Stimulated activated CD4-positive, alpha-beta T cell treated with anti-CD3 and anti-CD28 coated beads, Interleukin-12 subunit alpha, Interleukin-12 subunit beta, amount 100 ng/mL, for 4 hours (primary cell): ENCODE results near the gene MPP2.
"Not testable (repeated sequence)": the region's sequence is repeated elsewhere in the genome, so short reads cannot be mapped to it uniquely, and the experiment has no call there.

ENCODE experiments used
- DNase-seq: peaks from one replicate; pipeline ENCODE4 v3.0.0-alpha.2; 2020

The MPP2 gene

DNA sequence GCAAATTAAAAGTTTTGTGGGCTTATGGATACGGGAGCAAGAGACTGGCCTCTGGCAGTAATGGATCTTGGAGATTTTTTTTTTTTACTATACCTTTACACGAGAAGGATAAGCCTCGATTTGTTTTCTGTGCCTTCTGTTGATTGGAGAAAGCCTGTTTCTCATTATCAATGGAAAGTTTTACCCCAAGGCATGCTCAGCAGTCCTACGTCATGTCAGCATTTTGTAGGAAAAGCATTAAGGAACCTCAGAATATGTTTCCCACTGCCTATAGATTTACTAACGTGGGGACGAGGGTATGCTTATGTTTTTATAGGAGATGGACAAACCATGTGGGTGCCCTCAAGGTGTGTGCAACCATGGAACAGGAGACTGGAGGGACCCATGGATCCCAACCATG lies 33.5 kb downstream of the MPP2 start:
- DNase-seq = no peak

DNA sequence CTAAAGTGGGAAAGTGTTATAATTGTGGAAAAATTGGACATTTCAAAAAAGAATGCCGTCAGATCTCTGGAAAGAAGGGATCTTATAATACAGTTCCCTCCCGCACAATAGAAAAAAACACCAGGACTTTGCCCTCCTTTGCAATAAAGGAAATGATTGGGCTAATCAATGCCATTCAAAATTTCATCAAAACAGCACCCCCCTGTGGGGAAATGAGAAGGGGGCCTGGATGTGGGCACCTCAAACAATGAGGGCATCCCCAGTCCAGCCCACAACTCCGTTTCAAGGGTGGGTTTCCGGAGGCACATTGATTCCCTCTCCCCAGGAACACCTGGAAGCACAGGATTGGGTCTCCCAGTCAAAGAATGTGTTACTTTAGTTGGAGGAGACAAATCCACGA lies 34.2 kb downstream of the MPP2 start:
- DNase-seq = no peak

DNA sequence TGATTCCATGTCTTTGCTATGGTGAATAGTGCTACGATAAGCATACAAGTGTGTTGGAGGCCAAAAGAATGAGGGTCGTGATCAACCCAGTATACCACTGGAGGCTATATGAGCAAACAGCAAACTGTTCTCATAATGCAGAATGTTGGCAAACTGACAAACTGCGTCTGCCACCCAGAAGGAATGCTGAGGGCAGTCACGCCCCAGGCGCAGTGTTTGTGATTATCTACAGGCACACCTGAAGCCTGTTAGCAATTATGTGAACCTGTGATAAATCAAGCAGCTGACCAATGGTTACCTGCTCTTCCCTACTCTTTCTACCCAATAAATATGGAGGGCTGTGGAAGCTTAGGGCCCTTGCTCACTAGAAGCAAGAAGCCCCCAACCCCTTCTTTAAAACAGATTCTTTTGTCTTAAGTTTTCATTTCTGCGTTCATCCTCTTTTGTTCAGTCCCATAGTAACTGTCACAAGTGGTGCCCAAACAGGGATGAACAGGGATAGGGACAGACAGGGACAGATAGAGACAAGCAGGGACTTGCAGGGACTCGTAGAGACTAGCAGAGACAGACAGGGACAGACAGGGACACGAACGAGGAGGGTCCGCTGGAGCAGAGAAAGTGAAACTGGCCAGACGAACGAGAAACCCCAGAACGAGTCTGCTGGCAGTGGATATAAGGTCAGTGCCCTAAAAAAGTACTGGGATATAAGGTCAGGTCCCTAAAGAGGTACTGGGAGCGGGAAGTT lies 35.2 kb downstream of the MPP2 start:
- DNase-seq = no peak

DNA sequence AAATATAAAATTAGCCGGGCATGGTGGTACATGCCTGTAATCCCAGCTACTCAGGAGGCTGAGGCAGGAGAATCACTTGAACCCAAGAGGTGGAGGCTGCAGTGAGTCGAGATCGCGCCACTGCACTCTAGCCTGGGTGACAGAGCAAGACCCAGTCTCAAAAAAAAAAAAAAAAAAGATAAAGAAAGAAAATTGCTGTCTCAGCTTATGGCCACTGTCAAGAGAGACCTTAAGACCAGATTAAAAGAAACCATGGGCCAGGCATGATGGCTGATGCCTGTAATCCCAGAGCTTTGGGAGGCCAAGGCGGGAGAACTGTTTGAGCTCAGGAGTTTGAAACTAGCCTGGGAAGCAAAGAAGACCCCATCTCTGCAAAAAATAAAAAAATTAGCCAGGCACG lies 38.3 kb downstream of the MPP2 start:
- DNase-seq = not testable (repeated sequence)

DNA sequence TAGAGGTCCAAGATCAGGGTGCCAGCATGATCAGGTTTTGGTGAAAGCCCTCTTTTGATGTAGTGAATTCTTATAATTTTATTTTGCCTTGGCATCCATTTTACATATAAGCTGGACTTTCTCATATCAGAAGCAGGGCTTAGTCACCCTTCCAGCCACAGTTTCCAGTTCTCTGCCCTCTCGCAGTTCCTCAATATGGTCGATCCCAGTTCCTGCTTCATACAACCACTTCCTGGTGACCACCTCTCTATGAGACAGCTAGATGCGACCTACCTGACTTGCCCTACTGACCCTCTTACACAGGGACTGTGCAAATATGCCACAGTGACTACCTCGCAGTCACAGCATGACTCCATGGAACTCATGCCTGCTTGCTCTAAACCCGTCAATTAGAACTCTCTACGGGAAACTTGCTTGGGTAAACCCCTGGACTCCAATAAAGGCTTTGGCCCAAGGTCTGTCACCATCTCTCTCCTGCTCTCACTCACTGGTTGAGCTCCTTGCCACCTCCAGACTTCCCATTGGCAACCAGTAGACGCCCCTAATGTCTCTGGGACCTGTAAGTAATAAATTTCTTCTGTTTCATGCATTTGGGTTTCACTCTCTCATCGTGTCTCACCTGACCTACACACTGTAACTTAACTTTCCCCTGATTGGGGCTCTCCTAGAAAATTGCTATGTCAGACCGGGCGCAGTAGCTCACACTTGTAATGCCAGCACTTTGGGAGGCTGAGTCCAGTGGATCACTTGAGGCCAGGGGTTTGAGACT lies 38.9 kb downstream of the MPP2 start:
- DNase-seq = no peak

DNA sequence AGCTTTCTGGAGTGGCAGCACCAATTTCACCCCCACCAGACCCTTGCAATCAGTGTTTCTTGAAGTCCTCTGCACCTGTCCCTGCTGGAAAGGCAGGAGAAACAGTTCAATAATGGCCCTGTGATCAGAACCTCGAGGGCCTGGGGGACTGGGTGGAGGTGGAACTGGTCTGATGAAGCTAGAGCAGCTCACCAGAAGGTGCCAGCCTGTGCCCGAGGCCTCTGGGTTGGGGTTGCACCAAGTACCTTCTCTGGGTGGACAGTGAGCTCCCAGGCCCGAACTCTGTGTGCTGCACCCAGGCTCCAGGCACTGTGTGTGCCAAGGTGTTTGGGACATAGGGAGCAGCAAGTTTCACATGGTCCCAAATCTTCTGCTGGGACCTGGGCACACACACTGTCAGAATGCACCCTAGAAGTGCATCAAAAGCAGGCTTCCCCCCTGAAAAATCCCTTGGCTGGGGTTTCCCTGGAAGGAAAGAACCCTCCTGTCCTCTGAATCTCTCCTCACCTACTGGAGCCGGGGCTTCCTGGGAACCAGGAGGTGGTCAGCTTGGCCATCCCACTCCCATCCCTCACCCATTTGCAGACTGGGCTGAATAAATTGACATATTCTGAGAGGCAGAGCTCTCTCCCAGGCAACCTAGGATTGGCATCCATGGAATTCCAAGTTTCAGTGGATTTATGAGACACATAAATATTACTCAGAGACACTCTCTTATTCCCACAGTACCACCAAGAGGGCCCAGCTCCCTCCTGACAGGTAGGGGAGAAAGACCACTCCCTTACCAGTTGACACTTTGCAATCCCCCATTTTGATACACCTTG lies 43.0 kb downstream of the MPP2 start:
- DNase-seq = no peak

DNA sequence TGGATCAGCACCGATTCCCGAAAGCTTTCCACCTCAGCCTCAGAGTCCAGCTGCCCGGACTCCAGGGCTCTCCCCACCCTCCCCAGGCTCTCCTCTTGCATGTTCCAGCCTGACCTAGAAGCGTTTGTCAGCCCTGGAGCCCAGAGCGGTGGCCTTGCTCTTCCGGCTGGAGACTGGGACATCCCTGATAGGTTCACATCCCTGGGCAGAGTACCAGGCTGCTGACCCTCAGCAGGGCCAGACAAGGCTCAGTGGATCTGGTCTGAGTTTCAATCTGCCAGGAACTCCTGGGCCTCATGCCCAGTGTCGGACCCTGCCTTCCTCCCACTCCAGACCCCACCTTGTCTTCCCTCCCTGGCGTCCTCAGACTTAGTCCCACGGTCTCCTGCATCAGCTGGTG lies 45.4 kb downstream of the MPP2 start:
- no peak for DNase-seq

DNA sequence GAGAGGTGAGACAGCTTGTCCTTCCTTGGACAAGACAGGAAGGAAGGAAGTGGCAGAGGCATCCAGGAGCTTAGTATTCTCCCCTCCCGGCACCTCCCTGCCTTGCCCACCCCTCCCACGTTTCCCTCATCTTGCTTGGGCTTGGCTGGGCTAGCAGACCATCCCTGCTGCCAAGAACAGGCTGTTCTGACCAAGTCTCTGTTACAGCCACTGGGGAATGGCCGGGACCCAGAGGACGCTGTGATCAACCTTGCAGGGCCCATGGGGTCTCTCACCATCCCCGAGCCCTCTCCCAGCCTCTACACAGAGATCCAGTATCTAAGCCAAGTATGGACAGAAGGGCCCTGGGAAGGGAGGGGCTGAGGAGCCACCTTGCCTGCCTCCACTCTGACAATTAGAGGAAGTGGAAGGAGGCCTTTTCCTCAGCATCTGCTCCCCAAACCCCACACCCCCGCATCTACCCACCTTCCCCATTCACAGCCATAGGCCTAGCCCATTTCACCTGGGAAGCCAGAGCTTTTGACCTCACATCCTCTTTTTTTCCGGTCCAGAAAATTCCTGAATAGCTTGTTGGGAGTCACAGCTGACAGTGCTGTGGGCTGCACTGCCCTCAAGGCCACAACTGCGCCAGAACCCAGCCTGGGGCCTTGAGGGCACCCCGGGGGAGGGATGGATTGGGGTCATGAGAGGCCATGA lies 46.3 kb downstream of the MPP2 start:
- DNase-seq = no peak

DNA sequence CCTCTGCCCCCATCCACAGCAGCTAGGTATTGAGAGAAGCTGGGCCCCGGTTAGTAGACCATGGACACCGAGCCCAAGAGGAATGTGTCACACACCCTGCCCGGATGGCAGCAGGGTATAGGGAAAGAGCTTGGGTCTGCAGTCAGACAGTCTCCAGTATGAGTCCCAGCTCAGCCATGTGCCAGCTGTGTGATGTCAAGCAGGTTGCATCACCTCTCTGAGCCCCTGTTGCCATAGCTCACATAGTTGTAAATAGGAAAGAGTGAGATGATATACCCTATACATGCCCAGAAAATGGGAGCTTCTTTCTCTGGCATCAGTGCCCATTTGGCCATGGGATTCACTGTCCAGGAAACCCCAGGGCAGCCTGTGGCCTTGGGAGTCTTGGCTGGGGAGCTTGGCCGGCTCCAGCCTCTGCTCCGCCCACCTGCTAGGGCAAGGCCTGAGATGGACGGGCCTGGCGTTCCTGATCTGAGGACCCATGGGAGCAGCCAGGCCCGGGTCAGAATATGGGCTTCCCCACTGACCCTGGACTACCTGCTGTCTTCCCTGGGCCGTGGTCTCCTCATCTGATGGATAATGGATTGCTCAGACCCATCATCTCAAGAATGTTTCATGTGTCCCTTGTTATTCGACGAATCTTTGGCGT lies 47.1 kb downstream of the MPP2 start:
- no peak for DNase-seq

DNA sequence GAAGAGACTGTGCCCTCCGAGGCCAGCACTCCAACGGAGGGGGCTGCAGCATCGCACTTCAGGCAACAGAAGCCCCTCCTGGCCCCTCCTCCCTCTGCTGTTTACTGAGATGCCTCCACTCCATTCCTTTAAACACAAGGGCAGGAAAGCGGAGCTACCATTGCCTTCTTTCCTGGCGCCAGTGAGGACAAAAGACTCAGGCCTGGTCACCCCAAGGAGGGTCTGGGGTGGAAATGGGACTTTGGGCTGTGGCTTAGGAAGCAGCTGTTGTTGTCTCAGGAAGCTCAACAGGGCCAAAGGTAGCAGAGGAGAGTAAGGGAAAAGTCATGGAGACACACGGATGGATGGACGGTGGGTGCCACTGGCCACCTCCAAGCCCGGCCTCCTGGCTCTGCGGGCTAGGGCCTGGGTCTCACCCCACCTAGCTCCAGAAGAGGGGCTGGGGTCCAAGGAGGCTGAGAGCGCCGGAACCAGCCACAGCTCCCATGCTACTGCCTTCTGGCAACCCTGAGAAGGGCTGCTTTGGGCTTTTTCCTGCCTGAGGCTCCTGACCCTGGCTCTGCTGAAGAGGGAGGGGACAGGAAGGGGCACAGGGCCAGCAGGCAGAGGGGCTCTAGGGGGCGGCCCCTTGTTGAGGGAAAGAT lies 49.3 kb downstream of the MPP2 start:
- no peak for DNase-seq

DNA sequence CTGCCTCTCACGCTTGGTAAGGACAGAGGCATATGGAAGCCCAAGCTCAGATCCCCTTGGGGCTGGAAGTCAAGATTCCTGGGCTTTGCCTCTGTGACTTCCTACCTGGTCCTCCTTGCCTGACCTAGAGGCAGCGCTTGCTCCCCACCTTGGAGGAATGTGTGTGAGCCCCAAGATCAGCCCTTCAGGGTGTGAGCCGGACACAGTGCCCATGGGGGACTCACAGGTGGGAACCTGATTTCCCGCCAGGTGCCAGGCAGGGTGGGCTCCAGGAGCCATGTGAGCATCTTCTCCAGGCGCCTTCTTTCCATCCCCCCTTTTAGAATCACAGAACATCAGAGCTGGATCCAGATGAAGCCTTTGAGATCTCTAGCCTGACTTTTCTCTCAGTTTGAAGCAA lies 50.2 kb downstream of the MPP2 start:
- no peak for DNase-seq

DNA sequence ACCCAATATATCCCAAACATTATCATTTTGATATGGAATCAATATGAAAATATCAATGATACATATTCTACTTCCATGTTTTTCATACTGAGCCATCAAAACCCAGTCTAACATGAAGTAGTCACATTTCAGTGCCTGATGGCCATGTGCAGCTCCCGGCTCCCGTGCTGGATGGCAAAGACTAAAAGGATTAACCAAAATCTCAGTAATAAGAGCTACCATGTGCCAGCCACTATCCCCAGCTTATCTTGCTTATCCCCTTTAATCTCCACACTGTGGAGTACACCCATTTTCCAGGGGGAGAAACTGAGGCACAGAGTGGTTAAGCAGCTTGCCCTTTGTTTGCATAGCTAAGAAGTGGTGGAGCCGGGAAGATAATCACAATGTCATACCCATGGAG lies 51.2 kb downstream of the MPP2 start:
- no peak for DNase-seq

DNA sequence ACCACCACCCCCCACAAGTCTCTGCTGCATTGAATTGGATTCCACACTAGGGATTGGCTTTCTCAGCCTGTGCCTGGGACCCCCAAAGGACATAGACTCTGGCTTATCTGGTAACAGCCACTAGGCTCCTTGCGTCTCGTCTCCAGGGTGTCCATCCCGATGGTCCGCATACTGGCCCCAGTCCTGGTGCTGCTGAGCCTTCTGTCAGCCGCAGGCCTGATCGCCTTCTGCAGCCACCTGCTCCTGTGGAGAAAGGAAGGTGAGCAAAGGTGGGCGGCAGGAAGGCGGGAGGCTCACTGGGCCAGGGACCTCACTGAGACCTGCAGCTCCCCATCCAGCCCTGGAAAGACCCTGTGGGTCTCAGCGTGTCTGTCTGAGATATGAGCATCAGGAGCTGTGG lies 52.3 kb downstream of the MPP2 start:
- no peak for DNase-seq

DNA sequence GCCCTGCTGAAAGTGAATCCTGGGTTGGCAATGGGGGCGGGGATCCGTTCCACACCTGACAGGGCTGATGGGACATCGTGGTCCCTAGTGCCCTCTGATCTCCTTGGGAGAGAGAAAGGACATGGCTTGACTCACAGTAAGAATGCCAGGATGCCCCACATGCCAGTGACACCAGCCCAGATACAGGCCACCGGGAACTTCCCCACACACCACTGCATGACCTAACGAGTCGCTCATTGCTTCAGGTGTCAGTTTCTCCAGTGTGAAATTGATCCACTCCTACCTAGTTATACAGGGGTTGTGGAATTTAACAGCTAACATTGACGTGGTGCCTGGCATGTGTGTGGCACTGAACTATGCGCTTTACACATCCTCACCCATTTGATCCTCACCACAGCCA lies 52.8 kb downstream of the MPP2 start:
- DNase-seq = no peak

DNA sequence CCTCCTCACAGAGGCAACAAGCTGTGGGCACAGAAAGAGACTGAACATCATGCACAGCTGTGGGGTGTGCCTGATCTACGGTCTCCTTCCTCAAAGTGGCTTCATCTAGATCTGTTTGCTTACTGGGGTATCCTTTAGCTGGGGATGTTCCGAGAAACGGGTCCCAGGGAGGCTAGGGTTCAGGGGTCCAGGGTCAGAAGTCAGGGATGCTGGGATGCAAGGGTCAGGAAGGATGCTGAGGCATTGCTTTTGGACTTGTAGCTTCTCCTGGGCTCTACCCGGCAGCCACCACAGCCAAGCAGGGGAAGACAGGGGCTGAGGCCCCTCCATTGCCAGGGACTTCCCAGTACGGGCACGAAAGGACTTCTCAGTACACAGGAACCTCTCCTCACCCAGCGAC lies 53.8 kb downstream of the MPP2 start:
- no peak for DNase-seq

DNA sequence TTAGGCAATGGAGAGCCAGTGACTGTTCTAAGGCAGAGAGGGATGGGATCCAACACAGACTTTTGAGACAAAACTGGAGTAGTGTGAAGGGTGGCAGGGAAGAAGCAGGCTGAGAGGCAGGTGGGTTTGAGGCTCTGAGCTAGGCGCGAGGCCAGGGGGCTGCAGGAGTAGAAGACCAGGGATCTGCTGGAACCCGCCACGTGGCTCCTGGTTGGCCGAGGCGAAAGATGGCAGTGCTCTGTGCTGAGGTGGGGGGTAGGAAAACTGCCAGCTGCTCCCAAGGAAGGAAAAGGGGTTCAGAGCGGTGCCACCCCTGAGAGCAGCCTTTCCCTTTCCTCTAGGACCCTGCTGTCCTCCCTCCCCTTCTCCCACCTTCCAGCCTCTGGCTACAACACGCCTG lies 54.8 kb downstream of the MPP2 start:
- no peak for DNase-seq

DNA sequence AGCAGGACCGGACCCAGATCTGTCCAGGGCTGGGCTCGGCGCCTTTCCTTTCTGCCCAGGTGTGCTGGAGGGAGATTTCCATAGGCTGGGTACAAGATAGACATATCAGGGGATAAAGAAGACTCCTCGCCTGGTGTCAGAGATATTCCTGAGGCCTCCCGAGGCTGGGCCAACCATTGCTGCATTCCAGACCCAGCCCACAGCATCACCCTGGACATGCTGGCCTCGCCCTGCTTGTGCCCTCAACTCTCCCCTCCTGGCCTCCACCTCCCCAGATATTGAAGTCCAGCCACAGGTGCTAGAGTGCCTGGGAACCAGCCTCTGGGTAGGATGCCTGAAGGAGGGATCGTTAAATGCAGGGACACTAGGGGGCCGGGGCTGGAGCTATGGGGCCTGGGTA lies 58.2 kb downstream of the MPP2 start:
- DNase-seq = no peak

DNA sequence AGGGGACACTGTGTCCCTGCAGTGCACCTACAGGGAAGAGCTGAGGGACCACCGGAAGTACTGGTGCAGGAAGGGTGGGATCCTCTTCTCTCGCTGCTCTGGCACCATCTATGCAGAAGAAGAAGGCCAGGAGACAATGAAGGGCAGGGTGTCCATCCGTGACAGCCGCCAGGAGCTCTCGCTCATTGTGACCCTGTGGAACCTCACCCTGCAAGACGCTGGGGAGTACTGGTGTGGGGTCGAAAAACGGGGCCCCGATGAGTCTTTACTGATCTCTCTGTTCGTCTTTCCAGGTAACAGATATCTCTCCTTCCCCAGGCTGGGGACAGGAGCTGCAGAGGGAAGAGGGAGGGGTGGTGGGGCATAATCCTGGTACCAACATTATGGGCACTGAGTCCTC lies 58.7 kb downstream of the MPP2 start:
- no peak for DNase-seq

DNA sequence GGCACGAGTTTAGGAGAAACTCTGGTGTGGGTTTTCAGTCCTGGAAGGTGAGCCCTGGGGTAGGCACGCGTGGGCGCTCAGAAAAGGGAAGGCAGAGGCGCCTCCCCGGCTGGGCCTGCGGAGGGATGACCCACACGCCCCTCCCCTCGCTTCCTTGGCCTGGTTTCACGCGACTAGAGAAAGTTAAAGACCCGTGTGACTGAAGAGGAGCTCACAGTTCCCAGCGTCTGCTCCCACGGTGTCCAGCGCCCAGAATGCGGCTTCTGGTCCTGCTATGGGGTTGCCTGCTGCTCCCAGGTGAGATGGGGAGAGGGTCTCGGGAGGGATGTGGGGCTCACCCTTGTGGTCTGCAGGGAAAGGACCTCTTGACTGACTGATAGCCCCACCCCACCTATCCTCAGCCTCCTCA lies 60.4 kb downstream of the MPP2 start, which contains the start of gene CD300LG:
CD300LG (plus strand) TSS at position 214 of the 409 bp plus-strand sequence; CDS start at position 255, 41 bp downstream.
- no peak for DNase-seq

DNA sequence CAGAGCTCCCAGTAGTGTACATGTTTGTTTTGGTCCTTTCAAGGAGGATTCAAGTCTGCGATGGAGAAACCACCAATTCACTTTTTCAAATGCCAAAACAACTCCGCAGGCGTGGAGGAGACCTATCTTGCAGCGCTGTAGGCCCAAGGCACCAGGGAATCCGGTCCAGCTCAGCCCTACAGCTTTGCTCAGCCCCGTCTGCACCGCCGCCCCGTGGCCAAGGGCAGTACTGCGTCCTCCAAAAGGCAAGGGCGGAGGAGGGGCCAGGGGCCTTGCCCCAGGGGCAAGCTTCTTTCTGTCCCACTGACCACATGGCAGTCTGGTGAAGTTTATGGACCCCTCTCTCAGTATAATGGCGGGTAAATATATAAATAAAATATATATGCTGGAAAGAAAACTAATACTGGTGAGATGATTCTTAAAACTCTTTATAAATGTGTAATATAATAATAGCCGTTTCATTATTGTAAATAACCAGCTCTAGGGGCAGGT lies 61.1 kb downstream of the MPP2 start:
- DNase-seq = peak; percentile 79

DNA sequence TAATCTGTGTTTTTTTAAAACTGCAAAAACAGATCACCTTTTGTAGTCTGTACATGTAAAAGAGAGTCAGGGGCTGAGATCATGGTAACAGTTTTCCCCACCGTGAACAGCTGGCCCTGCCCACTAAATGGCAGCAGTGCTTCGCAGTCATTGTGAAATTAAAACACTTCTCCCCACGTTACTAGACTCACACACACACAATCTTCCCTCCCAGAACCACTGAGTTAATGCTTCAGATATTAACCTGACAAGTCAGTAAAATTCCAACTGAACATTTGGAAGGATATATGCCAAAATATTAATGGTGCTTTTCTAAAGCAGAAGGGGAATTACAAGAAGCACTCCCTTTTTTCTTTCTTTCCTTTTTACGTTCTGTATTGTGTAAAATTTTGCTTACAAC lies 61.6 kb downstream of the MPP2 start:
- DNase-seq = no peak

DNA sequence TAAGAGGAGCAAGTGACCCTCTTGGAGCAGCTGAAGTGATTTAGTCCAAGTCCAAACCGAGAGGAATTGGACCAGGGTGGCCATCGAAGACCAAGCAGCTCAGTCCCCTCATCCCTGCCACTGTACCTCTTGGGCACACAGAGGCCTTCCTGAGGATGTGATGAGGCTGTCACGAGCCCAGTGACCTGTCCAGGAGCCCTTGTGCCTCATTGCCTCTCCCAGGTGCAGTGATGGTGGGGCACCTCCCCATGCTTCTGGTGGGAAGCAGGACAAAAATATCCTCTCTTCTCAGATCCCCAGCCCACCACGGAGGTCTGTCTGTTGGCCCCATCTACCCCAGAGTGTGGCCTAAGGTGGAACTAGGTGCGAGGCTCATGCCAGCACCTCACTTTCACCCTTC lies 63.1 kb downstream of the MPP2 start:
- DNase-seq = no peak
